ENCODE measurements around the gene CD302.
A peak's percentile ranks its signal among the peaks of the same experiment; 100 is the strongest.
"Not testable (repeated sequence)": the region's sequence is repeated elsewhere in the genome, so short reads cannot be mapped to it uniquely, and the experiment has no call there.

The CD302 gene

DNA sequence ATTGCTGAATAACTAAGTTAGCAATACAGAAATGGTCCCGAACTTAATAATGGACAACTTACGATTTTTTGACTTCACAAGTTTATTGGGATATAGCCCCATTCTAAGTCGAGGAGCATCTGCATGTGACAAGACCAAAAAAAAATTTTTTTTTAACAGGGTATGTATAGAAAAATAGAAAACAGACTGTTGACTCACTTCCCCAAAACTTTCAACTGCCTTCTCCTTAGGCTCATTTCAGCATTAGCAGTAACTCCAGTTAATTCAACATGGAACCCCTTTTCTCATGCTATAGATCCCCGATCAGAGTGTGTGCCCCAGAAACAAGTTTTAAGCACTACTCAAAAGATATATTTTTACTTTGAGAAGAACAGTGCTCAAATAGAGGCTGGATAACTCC lies 5.4 kb downstream of the CD302 start:
- H3K9ac ChIP-seq (ENCODE audit: low read length) = no peak overlapping the region
- peaks cover 4% of the 10 kb centered on the region for H3K4me1 ChIP-seq (ENCODE audit: control insufficient read depth, low read depth, low read length)
- H3K27me3 ChIP-seq (ENCODE audit: control insufficient read depth, insufficient read depth, low read length) = peaks cover 22% of the 10 kb centered on the region
- H3K4me3 ChIP-seq (ENCODE audit: low read length) = no peak overlapping the region
- H3K9me3 ChIP-seq (ENCODE audit: control insufficient read depth, low read depth, low read length) = no peaks in the 10 kb centered on the region
- H3K36me3 ChIP-seq (ENCODE audit: control insufficient read depth, low read depth, low read length) = no peaks in the 10 kb centered on the region
- H3K27ac ChIP-seq (ENCODE audit: low read length) = no peak overlapping the region

DNA sequence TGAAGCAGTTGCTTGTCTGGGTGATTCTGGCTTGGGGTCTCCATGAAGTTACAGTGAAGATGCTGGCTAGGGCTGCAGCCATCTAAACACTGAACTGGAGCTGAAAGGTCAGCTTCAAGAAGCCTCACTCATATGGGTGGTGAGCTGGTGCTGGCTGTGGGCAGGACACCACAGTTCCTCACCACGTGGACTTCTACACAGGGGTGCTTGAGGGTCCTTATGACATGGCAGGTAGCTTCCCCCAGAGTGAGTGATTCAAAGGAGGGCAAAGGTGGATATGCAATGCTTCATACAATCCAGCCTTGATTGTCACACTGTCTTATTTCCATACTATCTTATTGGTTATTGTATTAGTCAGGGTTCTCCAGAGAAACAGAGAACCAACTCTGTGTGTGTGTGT lies 6.0 kb downstream of the CD302 start:
- no peaks in the 10 kb centered on the region for H3K36me3 ChIP-seq (ENCODE audit: control insufficient read depth, low read depth, low read length)
- peaks cover 7% of the 10 kb centered on the region for H3K4me1 ChIP-seq (ENCODE audit: control insufficient read depth, low read depth, low read length)
- no peak overlapping the region for H3K27ac ChIP-seq (ENCODE audit: low read length)
- no peaks in the 10 kb centered on the region for H3K9me3 ChIP-seq (ENCODE audit: control insufficient read depth, low read depth, low read length)
- peaks cover 17% of the 10 kb centered on the region for H3K27me3 ChIP-seq (ENCODE audit: control insufficient read depth, insufficient read depth, low read length)
- H3K9ac ChIP-seq (ENCODE audit: low read length) = no peak overlapping the region
- H3K4me3 ChIP-seq (ENCODE audit: low read length) = no peak overlapping the region

DNA sequence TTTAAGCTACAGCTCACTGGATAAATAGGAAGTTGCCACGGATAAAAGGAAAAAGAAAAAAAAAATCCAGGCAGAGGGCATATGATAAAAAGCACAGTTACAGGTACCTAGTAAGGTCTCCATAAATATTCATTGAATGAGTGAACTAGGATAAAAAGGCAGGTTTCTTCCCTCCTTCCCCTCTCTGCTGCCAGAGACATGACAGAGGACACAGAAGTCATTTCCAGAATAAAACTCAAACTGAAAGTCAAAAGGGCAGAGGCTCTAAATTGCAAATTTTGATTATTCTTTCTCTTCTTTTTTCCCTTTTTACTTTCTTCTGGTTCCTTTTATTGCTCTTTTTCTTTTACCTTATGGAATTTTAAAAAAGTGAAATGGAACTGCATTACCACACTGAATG lies 7.7 kb downstream of the CD302 start:
- H3K36me3 ChIP-seq (ENCODE audit: control insufficient read depth, low read depth, low read length) = no peaks in the 10 kb centered on the region
- H3K27ac ChIP-seq (ENCODE audit: low read length) = no peak overlapping the region
- H3K27me3 ChIP-seq (ENCODE audit: control insufficient read depth, insufficient read depth, low read length) = no peaks in the 10 kb centered on the region
- peaks cover 8% of the 10 kb centered on the region for H3K4me1 ChIP-seq (ENCODE audit: control insufficient read depth, low read depth, low read length)
- H3K9ac ChIP-seq (ENCODE audit: low read length) = no peak overlapping the region
- no peaks in the 10 kb centered on the region for H3K9me3 ChIP-seq (ENCODE audit: control insufficient read depth, low read depth, low read length)
- H3K4me3 ChIP-seq (ENCODE audit: low read length) = no peak overlapping the region

DNA sequence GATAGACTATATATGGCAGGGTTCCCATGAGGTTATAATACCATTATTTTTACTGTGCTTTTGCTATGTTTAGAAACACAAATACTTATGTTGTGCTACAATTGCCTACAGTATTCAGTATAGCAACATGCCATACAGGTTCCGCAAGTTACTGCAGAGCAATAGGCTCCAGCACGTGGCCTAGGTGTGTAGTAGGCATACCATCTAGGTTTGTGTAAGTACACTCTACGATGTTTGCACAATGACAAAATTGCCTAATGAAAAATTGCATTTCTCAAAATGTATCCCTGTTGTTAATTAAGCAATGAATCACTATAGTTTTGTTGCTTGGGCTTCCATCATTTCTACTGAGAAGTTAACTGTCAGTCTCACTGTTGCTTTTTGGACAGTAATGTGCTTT lies 9.8 kb downstream of the CD302 start:
- no peaks in the 10 kb centered on the region for H3K27me3 ChIP-seq (ENCODE audit: control insufficient read depth, insufficient read depth, low read length)
- no peaks in the 10 kb centered on the region for H3K9me3 ChIP-seq (ENCODE audit: control insufficient read depth, low read depth, low read length)
- H3K36me3 ChIP-seq (ENCODE audit: control insufficient read depth, low read depth, low read length) = no peaks in the 10 kb centered on the region
- peaks cover 8% of the 10 kb centered on the region for H3K4me1 ChIP-seq (ENCODE audit: control insufficient read depth, low read depth, low read length)
- no peak overlapping the region for H3K9ac ChIP-seq (ENCODE audit: low read length)
- no peak overlapping the region for H3K4me3 ChIP-seq (ENCODE audit: low read length)
- H3K27ac ChIP-seq (ENCODE audit: low read length) = no peak overlapping the region

DNA sequence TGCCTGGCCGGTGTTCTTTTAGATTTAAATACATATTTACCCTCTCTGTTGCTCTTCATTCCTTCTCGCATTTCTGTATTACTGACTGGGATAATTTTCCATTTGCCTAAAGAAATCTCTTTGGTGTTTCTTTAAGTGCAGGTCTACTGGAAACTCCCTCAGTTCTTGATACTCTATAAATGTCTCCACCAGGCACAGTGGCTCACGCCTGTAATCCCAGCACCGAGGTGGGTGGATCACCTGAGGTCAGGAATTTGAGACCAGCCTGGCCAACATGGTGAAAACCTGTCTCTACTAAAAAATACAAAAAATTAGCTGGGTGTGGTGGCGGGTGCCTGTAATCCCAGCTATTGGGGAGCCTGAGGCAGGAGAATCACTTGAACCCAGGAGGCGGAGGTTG lies 10.4 kb downstream of the CD302 start:
- not testable (repeated sequence) for H3K27ac ChIP-seq (ENCODE audit: low read length); H3K9ac ChIP-seq (ENCODE audit: low read length); H3K27me3 ChIP-seq (ENCODE audit: control insufficient read depth, insufficient read depth, low read length); H3K4me3 ChIP-seq (ENCODE audit: low read length); H3K36me3 ChIP-seq (ENCODE audit: control insufficient read depth, low read depth, low read length); H3K4me1 ChIP-seq (ENCODE audit: control insufficient read depth, low read depth, low read length); H3K9me3 ChIP-seq (ENCODE audit: control insufficient read depth, low read depth, low read length)

DNA sequence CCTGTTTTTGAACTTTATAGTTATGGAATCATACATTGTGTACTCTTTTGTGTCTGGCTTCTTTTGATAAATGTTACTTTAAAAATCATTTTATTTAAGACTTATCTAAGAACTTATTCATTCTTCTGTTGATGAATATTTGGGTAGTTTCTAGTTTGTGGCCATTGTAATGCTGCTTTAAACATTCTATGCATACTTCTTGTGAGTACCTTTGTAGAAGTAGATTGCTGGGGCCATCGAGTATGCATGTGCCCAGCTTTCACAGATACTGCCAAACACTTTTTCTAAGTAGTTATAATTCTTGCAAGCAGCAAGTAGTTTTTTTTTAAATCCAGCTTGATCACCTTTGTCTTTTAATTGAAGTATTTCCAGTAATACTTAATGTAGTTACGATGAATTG lies 11.1 kb downstream of the CD302 start:
- H3K27me3 ChIP-seq (ENCODE audit: control insufficient read depth, insufficient read depth, low read length) = no peaks in the 10 kb centered on the region
- no peaks in the 10 kb centered on the region for H3K36me3 ChIP-seq (ENCODE audit: control insufficient read depth, low read depth, low read length)
- H3K27ac ChIP-seq (ENCODE audit: low read length) = no peak overlapping the region
- H3K9me3 ChIP-seq (ENCODE audit: control insufficient read depth, low read depth, low read length) = no peaks in the 10 kb centered on the region
- no peak overlapping the region for H3K9ac ChIP-seq (ENCODE audit: low read length)
- peaks cover 8% of the 10 kb centered on the region for H3K4me1 ChIP-seq (ENCODE audit: control insufficient read depth, low read depth, low read length)
- H3K4me3 ChIP-seq (ENCODE audit: low read length) = peak overlapping the region; percentile 17

DNA sequence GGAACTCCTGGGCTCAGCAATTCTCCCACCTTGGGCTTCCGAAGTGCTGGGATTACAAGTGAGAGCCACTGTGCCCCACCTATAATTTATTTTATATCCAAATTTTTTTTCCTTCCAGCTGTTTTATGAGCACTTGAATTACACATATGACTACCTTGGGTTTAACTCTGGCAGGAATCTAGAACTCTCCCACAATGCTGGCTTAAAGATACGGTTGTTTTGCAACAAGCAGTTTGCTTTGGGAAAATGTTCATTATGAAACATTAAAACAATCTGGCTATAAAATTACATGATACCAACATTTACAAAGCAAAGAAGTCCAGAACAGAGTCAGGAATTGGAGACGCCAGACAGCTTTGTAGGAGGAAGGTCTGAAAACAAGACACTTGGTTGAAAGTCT lies 12.8 kb downstream of the CD302 start:
- no peak overlapping the region for H3K9ac ChIP-seq (ENCODE audit: low read length)
- H3K4me3 ChIP-seq (ENCODE audit: low read length) = no peak overlapping the region
- no peak overlapping the region for H3K27ac ChIP-seq (ENCODE audit: low read length)
- no peaks in the 10 kb centered on the region for H3K9me3 ChIP-seq (ENCODE audit: control insufficient read depth, low read depth, low read length)
- no peaks in the 10 kb centered on the region for H3K27me3 ChIP-seq (ENCODE audit: control insufficient read depth, insufficient read depth, low read length)
- H3K36me3 ChIP-seq (ENCODE audit: control insufficient read depth, low read depth, low read length) = no peaks in the 10 kb centered on the region
- peaks cover 8% of the 10 kb centered on the region for H3K4me1 ChIP-seq (ENCODE audit: control insufficient read depth, low read depth, low read length)

DNA sequence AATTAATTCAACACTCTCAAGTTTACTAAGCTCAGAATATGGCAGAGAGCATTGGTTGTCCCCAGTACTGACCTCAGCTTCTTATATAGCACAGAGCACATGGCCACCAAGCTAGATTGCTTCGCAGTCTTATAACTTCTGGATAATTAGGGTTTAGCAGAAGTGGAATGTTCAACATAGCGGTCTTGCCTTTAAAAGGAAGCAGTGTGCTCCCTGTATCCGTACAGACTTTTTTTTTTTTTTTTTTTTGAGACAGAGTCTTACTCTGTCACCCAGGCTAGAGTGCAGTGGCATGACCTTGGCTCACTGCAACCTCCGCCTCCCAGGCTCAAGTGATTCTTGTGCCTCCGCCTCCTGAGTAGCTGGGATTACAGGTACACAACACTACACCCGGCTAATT lies 13.3 kb downstream of the CD302 start:
- not testable (repeated sequence) for H3K9me3 ChIP-seq (ENCODE audit: control insufficient read depth, low read depth, low read length); H3K9ac ChIP-seq (ENCODE audit: low read length); H3K27ac ChIP-seq (ENCODE audit: low read length); H3K4me3 ChIP-seq (ENCODE audit: low read length); H3K27me3 ChIP-seq (ENCODE audit: control insufficient read depth, insufficient read depth, low read length); H3K36me3 ChIP-seq (ENCODE audit: control insufficient read depth, low read depth, low read length); H3K4me1 ChIP-seq (ENCODE audit: control insufficient read depth, low read depth, low read length)

DNA sequence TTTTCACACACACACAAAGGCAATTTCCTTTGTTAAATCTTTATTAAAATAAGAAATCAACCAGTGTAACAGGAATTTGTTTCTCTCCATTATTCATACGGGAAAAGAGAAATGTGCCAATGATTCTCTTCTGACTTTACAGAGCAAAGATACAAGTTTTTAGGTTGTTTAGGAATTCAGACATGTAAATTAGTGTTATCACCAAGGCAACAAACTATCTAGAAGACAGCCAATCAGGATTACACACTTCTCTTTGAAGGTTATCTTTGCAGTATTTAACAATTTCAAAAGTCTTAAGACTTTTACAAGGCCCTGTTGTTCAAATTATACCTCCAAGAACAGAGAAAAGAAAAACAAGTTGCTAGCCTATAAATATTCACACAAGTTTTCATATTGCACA lies 14.5 kb downstream of the CD302 start:
- H3K9ac ChIP-seq (ENCODE audit: low read length) = no peak overlapping the region
- H3K4me3 ChIP-seq (ENCODE audit: low read length) = no peak overlapping the region
- H3K27ac ChIP-seq (ENCODE audit: low read length) = no peak overlapping the region
- peaks cover 8% of the 10 kb centered on the region for H3K4me1 ChIP-seq (ENCODE audit: control insufficient read depth, low read depth, low read length)
- no peaks in the 10 kb centered on the region for H3K9me3 ChIP-seq (ENCODE audit: control insufficient read depth, low read depth, low read length)
- H3K36me3 ChIP-seq (ENCODE audit: control insufficient read depth, low read depth, low read length) = no peaks in the 10 kb centered on the region
- H3K27me3 ChIP-seq (ENCODE audit: control insufficient read depth, insufficient read depth, low read length) = no peaks in the 10 kb centered on the region

DNA sequence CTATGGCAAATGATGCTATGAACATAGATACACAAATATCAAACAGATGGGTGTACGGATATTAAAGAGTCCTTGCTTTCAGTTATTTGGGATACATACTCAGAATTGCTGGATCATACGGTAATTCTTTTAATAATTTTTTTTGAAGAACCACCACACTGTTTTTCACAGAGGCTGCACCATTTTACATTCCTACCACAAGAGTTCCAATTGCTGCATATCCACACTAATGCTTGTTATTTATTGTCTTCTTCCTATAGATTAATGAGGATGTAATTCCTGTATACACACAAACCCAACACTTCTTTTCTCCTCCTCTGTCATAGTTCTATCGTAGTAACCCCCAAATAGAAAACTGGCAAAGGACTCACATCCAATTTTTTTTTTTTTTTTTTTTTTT lies 21.7 kb downstream of the CD302 start:
- Histone ChIP-seq H3K4me3 (ENCODE audit: low read length) (no peak overlapping the region), H3K9ac (ENCODE audit: low read length) (no peak overlapping the region), H3K9me3 (ENCODE audit: control insufficient read depth, low read depth, low read length) (no peaks in the 10 kb centered on the region), H3K4me1 (ENCODE audit: control insufficient read depth, low read depth, low read length) (no peaks in the 10 kb centered on the region), H3K27me3 (ENCODE audit: control insufficient read depth, insufficient read depth, low read length) (no peaks in the 10 kb centered on the region), H3K36me3 (ENCODE audit: control insufficient read depth, low read depth, low read length) (no peaks in the 10 kb centered on the region), H3K27ac (ENCODE audit: low read length) (no peak overlapping the region)

DNA sequence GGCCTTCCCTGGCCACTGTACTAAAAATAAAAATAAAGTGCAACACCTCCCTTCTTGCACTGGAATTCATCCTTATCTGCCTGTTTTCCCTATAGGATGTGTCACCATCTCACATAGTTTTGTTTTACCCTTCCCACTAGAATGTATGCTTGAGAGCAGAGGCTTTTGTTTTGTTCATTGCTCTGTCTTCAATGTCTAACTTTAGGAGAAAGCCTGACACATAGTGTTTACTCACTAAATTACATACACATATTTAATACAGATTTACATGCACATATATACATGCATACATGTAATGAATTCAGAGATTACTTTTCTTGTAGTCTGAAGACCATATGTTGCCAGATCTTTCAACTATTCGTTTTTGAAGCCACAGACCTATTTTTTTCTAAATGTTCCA lies 23.0 kb downstream of the CD302 start:
- Histone ChIP-seq H3K4me1 (ENCODE audit: control insufficient read depth, low read depth, low read length) (no peaks in the 10 kb centered on the region), H3K36me3 (ENCODE audit: control insufficient read depth, low read depth, low read length) (no peaks in the 10 kb centered on the region), H3K9ac (ENCODE audit: low read length) (no peak overlapping the region), H3K4me3 (ENCODE audit: low read length) (no peak overlapping the region), H3K27me3 (ENCODE audit: control insufficient read depth, insufficient read depth, low read length) (no peaks in the 10 kb centered on the region), H3K9me3 (ENCODE audit: control insufficient read depth, low read depth, low read length) (no peaks in the 10 kb centered on the region), H3K27ac (ENCODE audit: low read length) (no peak overlapping the region)

DNA sequence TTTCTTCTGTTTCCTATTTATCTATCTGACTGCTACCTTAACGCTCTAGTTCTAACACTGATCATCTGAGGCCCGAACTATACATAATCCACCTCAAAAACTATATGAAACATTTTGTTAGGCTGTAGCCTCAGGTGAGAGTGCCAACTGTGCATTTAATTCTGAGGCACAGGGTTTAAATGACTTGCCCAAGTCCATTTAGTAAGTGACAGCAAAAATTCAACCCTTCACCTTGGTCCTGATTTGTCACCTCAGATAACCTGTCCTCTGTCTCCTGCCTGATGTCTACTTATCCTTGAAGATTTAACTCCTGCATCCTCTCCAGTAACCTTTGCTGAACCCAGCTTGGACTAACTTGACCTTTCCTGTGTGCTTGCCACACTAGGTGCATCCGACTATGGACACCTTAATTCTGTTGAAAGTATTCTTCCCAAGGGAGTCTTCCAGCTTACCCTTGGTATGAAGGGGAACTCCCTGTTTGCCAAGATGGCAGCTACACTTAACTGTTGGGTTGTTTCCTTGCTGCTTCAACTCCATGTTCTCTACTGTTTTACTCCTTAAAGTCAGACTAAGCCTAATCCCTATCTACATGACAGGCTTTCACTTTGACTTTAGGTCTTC lies 23.5 kb downstream of the CD302 start:
- Histone ChIP-seq H3K4me3 (ENCODE audit: low read length) (no peak overlapping the region), H3K36me3 (ENCODE audit: control insufficient read depth, low read depth, low read length) (no peaks in the 10 kb centered on the region), H3K9me3 (ENCODE audit: control insufficient read depth, low read depth, low read length) (no peaks in the 10 kb centered on the region), H3K27ac (ENCODE audit: low read length) (no peak overlapping the region), H3K4me1 (ENCODE audit: control insufficient read depth, low read depth, low read length) (no peaks in the 10 kb centered on the region), H3K9ac (ENCODE audit: low read length) (no peak overlapping the region), H3K27me3 (ENCODE audit: control insufficient read depth, insufficient read depth, low read length) (no peaks in the 10 kb centered on the region)
